Activated CD8-positive, alpha-beta T cell treated with anti-CD3 and anti-CD28 coated beads for 36 hours (primary cell): Measurements from ENCODE around the gene SNCB. TPM values are rescaled to one million over a fixed set of nuclear protein-coding genes. Genes with fewer than 3 reads are reported as not detected.

Experiments
- ATAC-seq: fragments of 200-7000 bp; cut with Tn5 transposase; one replicate; pipeline ENCODE4 v1.10.0; 2021; ENCODE audit warnings: mild to moderate bottlenecking, moderate library complexity
- CTCF ChIA-PET: fragments of 350-600 bp; sonication (Branson Sonifier 250); formaldehyde crosslinking; loops from one replicate; lab custom pipeline; 2021; ENCODE audit warnings: antibody characterized with exemption; lab: Charles Lee
- POLR2A ChIA-PET: fragments of 350-600 bp; sonication (Branson Sonifier 250); formaldehyde crosslinking; loops from one replicate; lab custom pipeline; 2021; ENCODE audit warnings: antibody characterized with exemption; lab: Charles Lee
- DNase-seq: peaks from one replicate; pipeline ENCODE4 v3.0.0-alpha.2; 2020
- H3K27ac Mint-ChIP-seq: one replicate; pipeline ENCODE4 v1.8.0; 2021; ENCODE audit warnings: mild to moderate bottlenecking, mixed read lengths
- H3K27me3 Mint-ChIP-seq: one replicate; pipeline ENCODE4 v1.8.0; 2021; ENCODE audit warnings: mixed read lengths
- H3K36me3 Mint-ChIP-seq: one replicate; pipeline ENCODE4 v1.8.0; 2021; ENCODE audit warnings: low read depth, mixed read lengths
- H3K4me1 Mint-ChIP-seq: one replicate; pipeline ENCODE4 v1.8.0; 2021; ENCODE audit warnings: low read depth, mixed read lengths
- H3K4me3 Mint-ChIP-seq: one replicate; pipeline ENCODE4 v1.8.0; 2021; ENCODE audit warnings: mild to moderate bottlenecking, moderate library complexity, mixed read lengths
- H3K9me3 Mint-ChIP-seq: one replicate; pipeline ENCODE4 v1.8.0; 2021; ENCODE audit warnings: mixed read lengths
- intact Hi-C: fragments of 100-400 bp; cut with micrococcal nuclease; formaldehyde crosslinking; loops from one replicate; pipeline ENCODE4 v1.10.0; 2022
- total RNA-seq, 2 experiments: library from RNA; stranded (reverse); gene quantifications; one replicate each; pipeline ENCODE4 v1.2.3, GENCODE V29; 2021
- TF ChIP-seq, protein P1 (sequence below): fragments of 200-600 bp; IDR thresholded peaks from one replicate; pipeline ENCODE4 v1.8.0; 2022; ENCODE audit warnings: antibody characterized with exemption, mild to moderate bottlenecking

The SNCB gene
- total RNA-seq, 2 experiments from 2014 or later, result 0.69 to 0.79 TPM

DNA sequence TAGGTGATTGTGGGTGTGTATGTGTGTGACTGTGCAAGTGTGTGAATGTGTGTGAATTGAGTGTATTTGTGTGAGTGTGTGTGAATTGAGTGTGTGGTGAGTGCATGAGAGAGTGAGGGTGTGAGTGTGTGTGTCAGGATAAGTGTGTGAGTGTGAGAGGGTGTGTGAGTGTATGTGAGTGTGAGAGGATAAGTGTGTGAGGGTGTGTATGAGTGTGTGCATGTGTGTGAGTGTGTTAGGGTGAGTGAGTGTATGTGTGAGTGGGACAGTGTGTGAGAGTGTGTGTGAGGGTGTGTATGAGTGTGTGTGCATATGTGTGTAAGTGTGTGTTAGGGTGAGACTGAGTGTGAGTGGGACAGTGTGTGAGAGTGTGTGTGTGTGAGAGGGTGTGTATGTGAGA is 42.0 kb downstream of the SNCB start:
- DNase-seq, result no peak
- no peaks in the 10 kb centered on the region for H3K4me1 Mint-ChIP-seq
- H3K4me3 Mint-ChIP-seq, result no peak overlapping the region
- TF ChIP-seq, protein P1, sequence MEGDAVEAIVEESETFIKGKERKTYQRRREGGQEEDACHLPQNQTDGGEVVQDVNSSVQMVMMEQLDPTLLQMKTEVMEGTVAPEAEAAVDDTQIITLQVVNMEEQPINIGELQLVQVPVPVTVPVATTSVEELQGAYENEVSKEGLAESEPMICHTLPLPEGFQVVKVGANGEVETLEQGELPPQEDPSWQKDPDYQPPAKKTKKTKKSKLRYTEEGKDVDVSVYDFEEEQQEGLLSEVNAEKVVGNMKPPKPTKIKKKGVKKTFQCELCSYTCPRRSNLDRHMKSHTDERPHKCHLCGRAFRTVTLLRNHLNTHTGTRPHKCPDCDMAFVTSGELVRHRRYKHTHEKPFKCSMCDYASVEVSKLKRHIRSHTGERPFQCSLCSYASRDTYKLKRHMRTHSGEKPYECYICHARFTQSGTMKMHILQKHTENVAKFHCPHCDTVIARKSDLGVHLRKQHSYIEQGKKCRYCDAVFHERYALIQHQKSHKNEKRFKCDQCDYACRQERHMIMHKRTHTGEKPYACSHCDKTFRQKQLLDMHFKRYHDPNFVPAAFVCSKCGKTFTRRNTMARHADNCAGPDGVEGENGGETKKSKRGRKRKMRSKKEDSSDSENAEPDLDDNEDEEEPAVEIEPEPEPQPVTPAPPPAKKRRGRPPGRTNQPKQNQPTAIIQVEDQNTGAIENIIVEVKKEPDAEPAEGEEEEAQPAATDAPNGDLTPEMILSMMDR, result no peak
- intact Hi-C loops, result no loop called here
- no peaks in the 10 kb centered on the region for H3K36me3 Mint-ChIP-seq
- peaks cover 8% of the 10 kb centered on the region for H3K9me3 Mint-ChIP-seq
- no peaks in the 10 kb centered on the region for H3K27me3 Mint-ChIP-seq
- H3K27ac Mint-ChIP-seq, result no peak overlapping the region
- no peak for ATAC-seq
- CTCF ChIA-PET, result interaction anchor here (1.2 to 1.7 kb wide), 2 partner anchors 14 to 72 kb away, joined by 4 read pairs; no protein-coding TSS in a partner anchor
- POLR2A ChIA-PET, result no interaction called here

DNA sequence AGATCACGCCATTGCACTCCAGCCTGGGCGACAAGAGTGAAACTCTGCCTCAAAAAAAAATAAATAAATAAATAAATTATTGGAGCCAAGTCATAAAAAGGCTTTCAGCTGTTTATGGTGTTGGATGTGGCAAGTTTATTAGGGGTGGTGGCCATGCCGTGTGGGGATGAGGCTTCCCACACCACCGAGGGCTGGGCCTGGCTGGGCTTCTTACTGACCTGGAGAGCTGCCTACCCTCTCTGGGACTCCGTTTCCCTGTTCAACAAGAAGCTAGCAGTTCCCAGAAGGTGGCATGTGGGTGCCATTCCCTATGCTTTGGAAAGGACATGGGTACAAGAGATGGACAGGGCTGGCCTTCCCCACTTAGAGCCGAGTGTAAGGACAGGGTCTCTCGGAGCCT is 42.9 kb downstream of the SNCB start:
- no peaks in the 10 kb centered on the region for H3K4me1 Mint-ChIP-seq
- CTCF ChIA-PET, result interaction anchor here (1.2 to 1.7 kb wide), 2 partner anchors 14 to 73 kb away, joined by 4 read pairs; no protein-coding TSS in a partner anchor
- TF ChIP-seq, protein P1, result no peak
- H3K36me3 Mint-ChIP-seq, result no peaks in the 10 kb centered on the region
- no peak for ATAC-seq
- H3K27ac Mint-ChIP-seq, result no peak overlapping the region
- H3K27me3 Mint-ChIP-seq, result no peaks in the 10 kb centered on the region
- peaks cover 8% of the 10 kb centered on the region for H3K9me3 Mint-ChIP-seq
- POLR2A ChIA-PET, result no interaction called here
- intact Hi-C loops, result no loop called here
- no peak overlapping the region for H3K4me3 Mint-ChIP-seq
- DNase-seq, result no peak

DNA sequence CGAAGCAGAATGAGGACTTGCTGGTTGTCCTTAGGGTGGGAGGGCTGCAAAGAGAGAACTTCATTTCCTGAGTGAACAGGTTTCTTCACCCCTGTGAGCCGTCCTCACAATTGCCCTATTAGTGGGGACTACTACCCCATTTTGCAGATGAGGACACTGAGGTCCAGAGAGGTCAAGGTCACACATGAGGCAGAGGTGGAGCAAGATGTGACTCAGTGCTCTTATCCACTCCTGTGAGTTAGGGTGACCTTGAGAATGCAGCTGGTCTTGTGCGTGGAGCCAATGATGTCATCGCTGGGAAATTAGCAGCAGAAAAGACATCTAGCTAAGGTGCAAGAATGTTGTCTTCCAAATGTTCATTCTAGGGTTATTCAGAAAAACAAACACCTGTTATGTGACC is 47.3 kb downstream of the SNCB start:
- Mint-ChIP-seq H3K9me3 (peaks cover 8% of the 10 kb centered on the region), H3K4me3 (no peak overlapping the region), H3K27ac (no peak overlapping the region), H3K36me3 (no peaks in the 10 kb centered on the region), H3K4me1 (no peaks in the 10 kb centered on the region), H3K27me3 (no peaks in the 10 kb centered on the region)
- POLR2A ChIA-PET, result interaction anchor here (0.8 kb wide), 1 partner anchor 10 kb away, joined by 3 read pairs; no protein-coding TSS in a partner anchor
- no peak for ATAC-seq
- TF ChIP-seq, protein P1, result no peak
- DNase-seq, result no peak
- intact Hi-C loops, result no loop called here
- CTCF ChIA-PET, result interaction anchor here (1.7 kb wide), 1 partner anchor 9 kb away, joined by 6 read pairs; no protein-coding TSS in a partner anchor

DNA sequence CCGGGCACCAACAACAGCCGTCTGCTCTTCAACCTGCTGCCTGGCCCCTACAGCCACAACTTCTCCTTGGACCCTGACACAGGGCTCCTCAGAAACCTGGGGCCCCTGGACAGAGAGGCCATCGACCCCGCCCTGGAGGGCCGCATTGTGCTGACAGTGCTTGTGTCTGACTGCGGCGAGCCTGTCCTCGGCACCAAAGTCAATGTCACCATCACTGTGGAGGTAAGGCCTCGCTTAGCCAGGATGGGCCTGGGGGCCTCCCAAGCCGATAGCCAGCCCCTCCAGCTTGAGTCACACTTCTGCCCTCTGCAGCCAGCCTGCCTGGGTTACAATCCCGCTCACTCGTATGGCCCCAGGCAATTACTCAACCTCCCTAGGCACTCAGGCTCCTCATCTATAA is 49.0 kb downstream of the SNCB start:
- H3K36me3 Mint-ChIP-seq, result no peaks in the 10 kb centered on the region
- no peak overlapping the region for H3K27ac Mint-ChIP-seq
- ChIA-PET CTCF (no interaction called here), POLR2A (interaction anchor here (0.6 kb wide), 1 partner anchor 1028 kb away, joined by 3 read pairs; no protein-coding TSS in a partner anchor)
- ATAC-seq (no peak), DNase-seq (no peak)
- peaks cover 8% of the 10 kb centered on the region for H3K9me3 Mint-ChIP-seq
- H3K4me1 Mint-ChIP-seq, result no peaks in the 10 kb centered on the region
- intact Hi-C loops, result no loop called here
- TF ChIP-seq, protein P1, result no peak
- no peak overlapping the region for H3K4me3 Mint-ChIP-seq
- H3K27me3 Mint-ChIP-seq, result no peaks in the 10 kb centered on the region

DNA sequence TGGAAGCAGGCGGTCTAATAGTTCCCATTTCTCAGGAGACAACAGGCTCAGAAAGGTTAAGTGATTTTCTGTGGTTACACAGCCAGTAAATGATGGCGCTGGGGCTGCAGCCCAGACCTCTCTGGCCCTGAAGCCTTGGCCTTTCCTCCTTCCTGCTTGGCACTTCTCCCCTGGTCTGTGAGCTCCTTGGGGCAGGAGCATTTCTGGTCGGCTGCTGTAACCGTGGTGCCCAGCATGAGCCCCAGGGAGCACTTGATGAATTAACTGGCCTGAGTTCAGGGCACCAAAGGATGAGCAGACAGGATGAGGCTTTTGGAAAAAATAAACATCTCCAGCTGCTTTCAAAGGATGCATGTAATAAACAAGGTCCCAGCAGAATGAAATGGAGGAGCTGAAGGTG is 51.0 kb downstream of the SNCB start:
- Mint-ChIP-seq H3K4me3 (no peak overlapping the region), H3K27me3 (no peaks in the 10 kb centered on the region), H3K4me1 (no peaks in the 10 kb centered on the region), H3K27ac (no peak overlapping the region), H3K36me3 (no peaks in the 10 kb centered on the region), H3K9me3 (no peaks in the 10 kb centered on the region)
- intact Hi-C loops, result no loop called here
- CTCF ChIA-PET, result interaction anchor here (0.9 to 2.0 kb wide), 5 partner anchors 24 to 148 kb away, joined by 3 to 5 read pairs (median 4); partner anchors contain the start of gene CDHR2
- POLR2A ChIA-PET, result interaction anchor here (0.7 kb wide), 1 partner anchor 11 kb away, joined by 3 read pairs; no protein-coding TSS in a partner anchor
- ATAC-seq (no peak), DNase-seq (no peak)
- TF ChIP-seq, protein P1, result no peak
